Natural killer cell (primary cell): ENCODE results near the gene RENBP. TPM values are rescaled to one million over a fixed set of nuclear protein-coding genes. Genes with fewer than 3 reads are reported as not detected.

Source experiments
- ATAC-seq, 3 donors: fragments of 150-1000 bp in 2 of 3; fragments of 200-7000 bp in 1 of 3; cut with Tn5 transposase; 1 replicate in 1 of 3; 2 replicates in 2 of 3; pipeline ENCODE4 v1.10.0; 2021; ENCODE audit warnings: mild to moderate bottlenecking in 2 of 3, moderate library complexity in 2 of 3
- DNase-seq, 2 donors: peaks; one replicate each; pipeline versions ENCODE4 v3.0.0 to v3.0.0-alpha.2; 2013 to 2021; ENCODE audit warnings: mixed read lengths in 1 of 2
- H3K27ac ChIP-seq: one replicate; pipeline ENCODE4 v1.5.1; 2013; ENCODE audit warnings: mild to moderate bottlenecking, low read length
- H3K27me3 ChIP-seq: one replicate; pipeline ENCODE4 v1.6.1; 2013; ENCODE audit warnings: low read length; ENCODE audit not compliant: control insufficient read depth, insufficient read depth
- H3K36me3 ChIP-seq: one replicate; pipeline ENCODE4 v1.6.1; 2013; ENCODE audit warnings: low read length; ENCODE audit not compliant: control insufficient read depth, insufficient read depth
- H3K4me1 ChIP-seq: one replicate; pipeline ENCODE4 v1.6.1; 2013; ENCODE audit warnings: low read length; ENCODE audit not compliant: control insufficient read depth, insufficient read depth
- H3K4me3 ChIP-seq: one replicate; pipeline ENCODE4 v1.5.1; 2013; ENCODE audit warnings: low read length
- H3K9me3 ChIP-seq: one replicate; pipeline ENCODE4 v1.6.1; 2013; ENCODE audit warnings: low read length; ENCODE audit not compliant: control insufficient read depth, insufficient read depth
- H3K27ac Mint-ChIP-seq, 2 donors: one replicate each; pipeline ENCODE4 v1.8.0; 2022; ENCODE audit warnings: mild to moderate bottlenecking in 2 of 2, mixed read lengths in 2 of 2, moderate library complexity in 1 of 2
- H3K27me3 Mint-ChIP-seq, 2 donors: one replicate each; pipeline ENCODE4 v1.8.0; 2022; ENCODE audit warnings: low read depth in 2 of 2, mixed read lengths in 2 of 2
- H3K36me3 Mint-ChIP-seq: one replicate; pipeline ENCODE4 v1.8.0; 2022; ENCODE audit warnings: mixed read lengths
- H3K4me1 Mint-ChIP-seq, 2 donors: one replicate each; pipeline ENCODE4 v1.8.0; 2022; ENCODE audit warnings: mixed read lengths in 2 of 2
- H3K4me3 Mint-ChIP-seq: one replicate; pipeline ENCODE4 v1.8.0; 2022; ENCODE audit warnings: mild to moderate bottlenecking, moderate library complexity, mixed read lengths
- H3K9me3 Mint-ChIP-seq, 2 donors: one replicate each; pipeline ENCODE4 v1.8.0; 2022; ENCODE audit warnings: mixed read lengths in 2 of 2
- WGBS: methylation state at CpG from one replicate; pipeline ENCODE4 v1.1.7; 2013; ENCODE audit warnings: missing lambda C conversion rate; ENCODE audit not compliant: insufficient coverage; 5-methylcytosine and 5-hydroxymethylcytosine counted together
- intact Hi-C: fragments of 100-400 bp; cut with micrococcal nuclease; formaldehyde crosslinking; loops from one replicate; pipeline ENCODE4 v1.14.2; 2022
- total RNA-seq, 4 donors: library from RNA; stranded (reverse); fragments of 120-200 nt in 1 of 4; gene quantifications; one replicate each; pipeline versions ENCODE4 v1.2.3 to v1.2.4, GENCODE V29; 2013 to 2022
- TF ChIP-seq, protein P1 (sequence below): fragments of 200-600 bp; IDR thresholded peaks from one replicate; pipeline ENCODE4 v1.8.0; 2022; ENCODE audit warnings: antibody characterized with exemption

Gene RENBP
- total RNA-seq, 3 donors from 2014 or later (not counting 1 experiment from before 2014, with no cell fraction given): 14.3 to 17.1 (median 15.2) TPM

DNA sequence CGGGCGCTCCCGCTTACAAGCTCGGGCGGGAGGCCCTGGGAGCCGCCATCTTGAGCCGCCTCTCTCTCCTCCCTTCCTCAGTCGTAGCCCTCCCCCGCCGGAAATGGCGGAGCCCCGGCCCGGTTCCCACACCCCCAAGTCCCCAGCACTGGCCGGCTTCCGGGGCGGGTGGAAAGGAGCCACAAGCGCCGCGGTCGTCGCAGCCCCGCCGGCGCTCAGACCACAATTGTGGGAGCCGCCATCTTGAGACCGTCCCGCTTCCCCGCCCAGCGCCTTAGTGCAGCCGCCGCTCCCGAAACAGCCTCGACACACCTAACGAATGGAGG, 26.6 kb upstream of the RENBP start:
- TF ChIP-seq, protein P1, sequence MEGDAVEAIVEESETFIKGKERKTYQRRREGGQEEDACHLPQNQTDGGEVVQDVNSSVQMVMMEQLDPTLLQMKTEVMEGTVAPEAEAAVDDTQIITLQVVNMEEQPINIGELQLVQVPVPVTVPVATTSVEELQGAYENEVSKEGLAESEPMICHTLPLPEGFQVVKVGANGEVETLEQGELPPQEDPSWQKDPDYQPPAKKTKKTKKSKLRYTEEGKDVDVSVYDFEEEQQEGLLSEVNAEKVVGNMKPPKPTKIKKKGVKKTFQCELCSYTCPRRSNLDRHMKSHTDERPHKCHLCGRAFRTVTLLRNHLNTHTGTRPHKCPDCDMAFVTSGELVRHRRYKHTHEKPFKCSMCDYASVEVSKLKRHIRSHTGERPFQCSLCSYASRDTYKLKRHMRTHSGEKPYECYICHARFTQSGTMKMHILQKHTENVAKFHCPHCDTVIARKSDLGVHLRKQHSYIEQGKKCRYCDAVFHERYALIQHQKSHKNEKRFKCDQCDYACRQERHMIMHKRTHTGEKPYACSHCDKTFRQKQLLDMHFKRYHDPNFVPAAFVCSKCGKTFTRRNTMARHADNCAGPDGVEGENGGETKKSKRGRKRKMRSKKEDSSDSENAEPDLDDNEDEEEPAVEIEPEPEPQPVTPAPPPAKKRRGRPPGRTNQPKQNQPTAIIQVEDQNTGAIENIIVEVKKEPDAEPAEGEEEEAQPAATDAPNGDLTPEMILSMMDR: no peak
- no peaks in the 10 kb centered on the region for H3K9me3 Mint-ChIP-seq
- H3K4me1 Mint-ChIP-seq: peaks cover 43 to 46% of the 10 kb centered on the region in 2 donors
- H3K27ac Mint-ChIP-seq: peak overlapping the region; percentile 99 to 100
- Histone ChIP-seq H3K27me3 (no peaks in the 10 kb centered on the region), H3K4me1 (peaks cover 57% of the 10 kb centered on the region), H3K27ac (peak overlapping the region; percentile 100), H3K9me3 (no peaks in the 10 kb centered on the region), H3K36me3 (no peaks in the 10 kb centered on the region), H3K4me3 (peak overlapping the region; percentile 97)
- under 1% methylated on average over 34 of the region's 34 CpGs for WGBS
- peak overlapping the region; percentile 100 for H3K4me3 Mint-ChIP-seq
- H3K27me3 Mint-ChIP-seq: no peaks in the 10 kb centered on the region
- intact Hi-C loops: loop anchor here (2.0 kb wide), 1 partner anchor 402 kb away; no protein-coding TSS in a partner anchor
- ATAC-seq (peak; percentile 39 to 68 (median 56)), DNase-seq (peak; percentile 78 to 90)
- H3K36me3 Mint-ChIP-seq: no peaks in the 10 kb centered on the region

DNA sequence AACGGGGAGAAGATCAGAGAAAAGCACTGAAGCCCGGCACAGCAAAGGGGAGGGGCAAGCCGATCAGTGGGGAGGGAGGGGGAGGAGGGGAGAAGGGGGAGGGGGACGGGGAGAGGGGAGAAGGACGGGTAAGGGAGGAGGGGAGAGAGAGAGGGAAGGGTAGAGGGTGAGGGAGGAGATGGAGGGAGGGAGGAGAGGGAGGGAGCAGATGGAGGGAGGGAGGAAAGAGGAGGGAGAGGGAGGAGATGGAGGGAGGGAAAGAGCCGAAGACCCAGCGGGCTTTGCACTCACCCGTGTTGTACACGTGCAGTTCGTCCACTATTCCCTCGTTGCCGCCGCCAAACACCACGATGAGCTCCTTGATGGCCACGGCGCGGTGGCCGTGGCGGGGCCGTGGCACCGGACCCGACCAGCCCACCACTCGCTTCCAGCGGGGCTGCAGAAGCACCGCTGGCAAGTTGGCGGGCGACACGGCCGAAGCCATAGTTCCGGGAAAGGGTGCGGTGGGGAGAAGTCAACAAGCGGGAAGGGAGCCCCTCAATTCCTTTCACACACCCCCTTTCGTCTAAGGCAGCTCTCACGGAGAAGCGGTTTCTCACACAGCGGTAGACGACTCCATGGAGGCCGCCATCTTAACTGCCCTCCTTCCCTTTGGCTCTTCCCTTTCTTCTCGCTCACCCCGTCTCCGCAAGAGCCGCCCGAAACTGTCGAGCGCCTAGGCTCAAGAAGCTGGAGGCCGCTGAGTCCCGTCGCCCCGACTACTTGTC, 26.1 kb upstream of the RENBP start:
- no peaks in the 10 kb centered on the region for H3K27me3 Mint-ChIP-seq
- peak overlapping the region; percentile 100 for H3K4me3 Mint-ChIP-seq
- DNase-seq: peak in 1 of 2 donors; percentile 74
- TF ChIP-seq, protein P1: no peak
- H3K36me3 Mint-ChIP-seq: no peaks in the 10 kb centered on the region
- Histone ChIP-seq H3K36me3 (no peaks in the 10 kb centered on the region), H3K27ac (peak overlapping the region; percentile 100), H3K4me1 (peaks cover 62% of the 10 kb centered on the region), H3K4me3 (peak overlapping the region; percentile 97), H3K27me3 (no peaks in the 10 kb centered on the region), H3K9me3 (no peaks in the 10 kb centered on the region)
- peaks cover 45 to 52% of the 10 kb centered on the region in 2 donors for H3K4me1 Mint-ChIP-seq
- H3K27ac Mint-ChIP-seq: peak overlapping the region; percentile 99 to 100
- intact Hi-C loops: loop anchor here (2.0 kb wide), 1 partner anchor 402 kb away; no protein-coding TSS in a partner anchor
- ATAC-seq: peak; percentile 4 to 14 (median 12)
- H3K9me3 Mint-ChIP-seq: no peaks in the 10 kb centered on the region
- WGBS: under 1% methylated on average over 44 of the region's 49 CpGs

DNA sequence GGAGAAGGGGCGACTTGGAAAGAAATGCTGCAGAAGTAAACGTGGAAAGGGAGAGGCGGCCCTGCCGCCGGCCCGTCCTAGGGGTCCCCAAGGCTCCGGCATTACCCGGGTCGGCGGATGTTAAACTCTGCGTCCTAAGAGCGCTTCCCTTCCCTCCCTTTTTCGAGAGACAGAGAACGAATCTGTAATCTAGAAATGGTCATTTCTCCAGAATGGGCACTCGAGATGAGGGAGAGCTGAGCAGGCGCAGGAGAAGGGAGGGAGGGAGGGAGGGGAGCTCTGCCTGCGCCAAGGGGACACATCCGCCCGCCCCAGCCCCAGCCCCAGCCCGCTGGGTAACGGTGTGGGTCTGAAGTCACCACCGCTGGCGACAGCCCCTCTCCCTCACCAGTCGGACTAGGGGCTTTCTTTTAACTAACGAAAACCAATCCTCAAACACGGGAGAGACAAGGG, 25.5 kb upstream of the RENBP start:
- Mint-ChIP-seq H3K9me3 (no peaks in the 10 kb centered on the region), H3K27ac (peak overlapping the region; percentile 99 to 100), H3K27me3 (no peaks in the 10 kb centered on the region), H3K4me3 (peak overlapping the region; percentile 100), H3K36me3 (no peaks in the 10 kb centered on the region), H3K4me1 (peaks cover 45 to 56% of the 10 kb centered on the region in 2 donors)
- H3K36me3 ChIP-seq: no peaks in the 10 kb centered on the region
- WGBS: 1% methylated on average over 18 of the region's 26 CpGs
- DNase-seq (no peak), ATAC-seq (no peak)
- H3K27ac ChIP-seq: peak overlapping the region; percentile 83
- intact Hi-C loops: loop anchor here (2.0 to 5.0 kb wide), 3 partner anchors 43 to 403 kb away; partner anchors contain the start of genes ARHGAP4 and PLXNB3
- TF ChIP-seq, protein P1: no peak
- peaks cover 67% of the 10 kb centered on the region for H3K4me1 ChIP-seq
- peak overlapping the region; percentile 97 for H3K4me3 ChIP-seq
- no peaks in the 10 kb centered on the region for H3K27me3 ChIP-seq
- no peaks in the 10 kb centered on the region for H3K9me3 ChIP-seq
